Testis (tissue), 3 donors: ENCODE measurements around the gene KLHL1. TPM values are rescaled to one million over a fixed set of nuclear protein-coding genes. Genes with fewer than 3 reads are reported as not detected.

Source experiments
- DNase-seq: peaks from one replicate; pipeline ENCODE4 v3.0.0-alpha.2; 2019
- H3K27ac ChIP-seq, 2 donors: fragments of 200-600 bp; sonication (generic); one replicate each; pipeline ENCODE4 v1.5.1; 2019
- H3K27me3 ChIP-seq: fragments of 200-600 bp; sonication (generic); one replicate; pipeline ENCODE4 v1.5.1; 2019
- H3K36me3 ChIP-seq: fragments of 200-600 bp; sonication (generic); one replicate; pipeline ENCODE4 v1.5.1; 2017; ENCODE audit warnings: low read depth; ENCODE audit errors: missing control alignments
- H3K4me1 ChIP-seq: fragments of 200-600 bp; sonication (generic); one replicate; pipeline ENCODE4 v1.5.1; 2019
- H3K4me3 ChIP-seq, 2 donors: fragments of 200-600 bp; sonication (generic); one replicate each; pipeline ENCODE4 v1.5.1; 2017 to 2019
- H3K9me3 ChIP-seq: fragments of 200-600 bp; sonication (generic); one replicate; pipeline ENCODE4 v1.5.1; 2017
- POLR2A ChIP-seq: fragments of 450-650 bp; IDR thresholded peaks from one replicate; pipeline ENCODE4 v1.6.1; 2017; ENCODE audit warnings: antibody characterized with exemption, mild to moderate bottlenecking, moderate library complexity
- WGBS, 2 donors: methylation state at CpG; one replicate each; pipeline ENCODE4 v1.1.5; 2018; 5-methylcytosine and 5-hydroxymethylcytosine counted together
- intact Hi-C: fragments of 100-400 bp; cut with DNase I; formaldehyde crosslinking; loops from one replicate; pipeline ENCODE4 v1.15.1; 2023; ENCODE audit warnings: low total_unique reads
- polyA plus RNA-seq: library from polyadenylated mRNA; stranded (reverse); fragments of 350-450 nt; fragmentation: Illumina TruSeq; extraction: RNeasy Lipid Tissue Mini Kit (QIAGEN cat#74804); gene quantifications from one replicate; pipeline ENCODE4 v1.2.3, GENCODE V29; 2014; ENCODE audit warnings: low read depth, low replicate concordance; ENCODE audit not compliant: insufficient read depth
- total RNA-seq, 2 donors: library from RNA; depleted of rRNA; stranded (reverse); fragments of >200 nt; gene quantifications; one replicate each; pipeline ENCODE4 v1.2.3, GENCODE V29; 2016
- TF ChIP-seq, protein P1 (sequence below), 3 experiments: fragments of 450-650 bp in 2 of 3; fragments of 200-600 bp in 1 of 3; sonication (generic) in 1 of 3; IDR thresholded peaks; one replicate each; pipeline ENCODE4 v1.5.1; 2016 to 2019; ENCODE audit warnings: antibody characterized with exemption in 3 of 3, mild to moderate bottlenecking in 2 of 3, moderate library complexity in 1 of 3

The KLHL1 gene
- total and polyA plus RNA-seq, 3 donors from 2014 or later = 0.16 to 0.87 (median 0.21) TPM

DNA sequence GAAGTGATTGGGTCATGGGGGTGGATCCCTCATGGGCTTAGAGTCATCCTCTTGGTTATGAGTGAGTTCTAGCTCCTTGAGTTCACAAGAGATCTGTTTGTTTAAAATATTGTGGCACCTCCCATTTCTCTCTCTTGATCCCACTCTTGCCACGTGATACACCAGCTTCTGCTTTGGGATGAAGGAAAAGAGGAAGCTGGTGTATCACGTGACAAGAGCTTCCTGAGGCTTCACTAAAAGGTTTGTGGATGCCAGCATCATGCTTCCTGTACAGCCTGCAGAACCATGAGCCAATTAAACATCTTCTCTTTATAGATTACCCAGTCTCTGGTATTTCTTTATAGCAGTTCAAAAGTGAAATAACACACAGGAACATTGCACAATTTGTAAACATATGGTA lies 353.2 kb downstream of the KLHL1 start:
- no peaks in the 10 kb centered on the region for H3K9me3 ChIP-seq
- no peak overlapping the region for H3K4me3 ChIP-seq
- DNase-seq = no peak
- TF ChIP-seq POLR2A = no peak
- TF ChIP-seq, protein P1, sequence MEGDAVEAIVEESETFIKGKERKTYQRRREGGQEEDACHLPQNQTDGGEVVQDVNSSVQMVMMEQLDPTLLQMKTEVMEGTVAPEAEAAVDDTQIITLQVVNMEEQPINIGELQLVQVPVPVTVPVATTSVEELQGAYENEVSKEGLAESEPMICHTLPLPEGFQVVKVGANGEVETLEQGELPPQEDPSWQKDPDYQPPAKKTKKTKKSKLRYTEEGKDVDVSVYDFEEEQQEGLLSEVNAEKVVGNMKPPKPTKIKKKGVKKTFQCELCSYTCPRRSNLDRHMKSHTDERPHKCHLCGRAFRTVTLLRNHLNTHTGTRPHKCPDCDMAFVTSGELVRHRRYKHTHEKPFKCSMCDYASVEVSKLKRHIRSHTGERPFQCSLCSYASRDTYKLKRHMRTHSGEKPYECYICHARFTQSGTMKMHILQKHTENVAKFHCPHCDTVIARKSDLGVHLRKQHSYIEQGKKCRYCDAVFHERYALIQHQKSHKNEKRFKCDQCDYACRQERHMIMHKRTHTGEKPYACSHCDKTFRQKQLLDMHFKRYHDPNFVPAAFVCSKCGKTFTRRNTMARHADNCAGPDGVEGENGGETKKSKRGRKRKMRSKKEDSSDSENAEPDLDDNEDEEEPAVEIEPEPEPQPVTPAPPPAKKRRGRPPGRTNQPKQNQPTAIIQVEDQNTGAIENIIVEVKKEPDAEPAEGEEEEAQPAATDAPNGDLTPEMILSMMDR (IDR thresholded peaks at IDR 0.05) = no peak
- no peaks in the 10 kb centered on the region for H3K36me3 ChIP-seq
- no peaks in the 10 kb centered on the region for H3K4me1 ChIP-seq
- intact Hi-C loops = no loop called here
- no peaks in the 10 kb centered on the region for H3K27me3 ChIP-seq
- no peak overlapping the region for H3K27ac ChIP-seq
- WGBS, 2 donors = 39 to 69% methylated on average over 2 of the region's 2 CpGs

DNA sequence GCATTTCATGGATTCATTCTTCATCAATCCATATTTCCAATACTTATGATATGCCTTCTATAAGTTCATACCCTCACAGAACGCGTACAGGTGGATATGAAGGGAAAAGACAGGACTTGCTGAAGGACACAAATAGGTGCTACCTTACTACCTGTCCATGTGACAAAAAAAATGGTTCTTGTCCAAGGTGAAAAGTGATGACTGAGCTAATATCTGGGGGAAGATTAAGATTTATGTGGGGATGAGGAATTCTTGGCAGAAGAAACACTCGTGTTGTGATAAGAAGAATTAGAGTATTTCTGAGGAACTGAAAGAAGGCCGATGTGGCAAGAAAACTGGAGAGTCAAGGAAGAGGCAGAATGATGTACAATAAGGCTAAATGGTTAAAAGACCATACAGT lies 357.0 kb downstream of the KLHL1 start:
- H3K4me1 ChIP-seq = no peaks in the 10 kb centered on the region
- TF ChIP-seq, protein P1 (IDR thresholded peaks at IDR 0.05) = no peak
- TF ChIP-seq POLR2A = no peak
- no peak overlapping the region for H3K4me3 ChIP-seq
- WGBS, 2 donors = 63 to 70% methylated on average over 4 of the region's 4 CpGs
- intact Hi-C loops = no loop called here
- H3K27ac ChIP-seq = no peak overlapping the region
- no peak for DNase-seq
- H3K9me3 ChIP-seq = no peaks in the 10 kb centered on the region
- no peaks in the 10 kb centered on the region for H3K27me3 ChIP-seq
- no peaks in the 10 kb centered on the region for H3K36me3 ChIP-seq

DNA sequence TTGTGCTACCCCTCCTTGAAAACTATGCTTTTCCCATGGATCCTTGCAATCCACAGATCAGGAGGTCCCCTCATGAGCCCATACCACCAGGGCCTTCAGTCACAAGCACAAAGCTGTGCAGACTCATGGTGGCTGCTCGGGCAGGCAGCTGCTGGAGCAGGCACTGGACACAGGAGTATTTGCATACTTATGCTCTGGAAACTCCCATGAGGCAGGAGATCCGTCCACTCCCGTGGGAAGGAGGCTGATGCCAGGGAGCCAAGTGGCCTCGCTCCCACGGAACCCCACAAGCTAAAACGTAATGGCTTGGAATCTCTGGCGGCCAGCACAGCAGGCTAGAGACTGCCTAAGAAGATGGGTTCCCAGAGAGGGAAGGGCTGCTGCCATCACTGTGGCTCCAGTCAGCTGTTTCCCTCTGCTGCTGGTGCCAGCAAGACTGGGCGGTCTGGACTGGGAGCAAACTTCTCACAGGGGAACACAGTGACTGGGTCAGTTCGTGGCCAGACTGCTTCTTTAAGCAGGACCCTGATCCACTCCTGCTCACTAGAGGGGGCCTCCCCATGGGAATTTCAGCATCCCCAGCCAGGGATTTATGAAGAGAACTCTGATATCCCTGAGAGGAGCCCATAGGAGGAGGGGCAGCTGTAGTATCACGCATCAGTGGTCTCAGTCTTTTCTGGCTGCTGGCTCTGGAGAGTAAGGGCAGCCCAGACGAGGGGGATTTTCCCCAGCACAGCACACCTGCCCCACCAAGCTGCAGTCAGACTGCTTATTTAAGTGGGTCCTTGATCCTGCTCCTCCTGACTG lies 370.9 kb downstream of the KLHL1 start:
- 73 to 81% methylated on average over 10 of the region's 11 CpGs for WGBS, 2 donors
- Histone ChIP-seq H3K4me1 (no peaks in the 10 kb centered on the region), H3K27me3 (no peaks in the 10 kb centered on the region), H3K9me3 (no peaks in the 10 kb centered on the region), H3K36me3 (no peaks in the 10 kb centered on the region), H3K27ac (no peak overlapping the region), H3K4me3 (no peak overlapping the region)
- DNase-seq = no peak
- intact Hi-C loops = no loop called here
- TF ChIP-seq, protein P1 (IDR thresholded peaks at IDR 0.05) = no peak
- no peak for TF ChIP-seq POLR2A

DNA sequence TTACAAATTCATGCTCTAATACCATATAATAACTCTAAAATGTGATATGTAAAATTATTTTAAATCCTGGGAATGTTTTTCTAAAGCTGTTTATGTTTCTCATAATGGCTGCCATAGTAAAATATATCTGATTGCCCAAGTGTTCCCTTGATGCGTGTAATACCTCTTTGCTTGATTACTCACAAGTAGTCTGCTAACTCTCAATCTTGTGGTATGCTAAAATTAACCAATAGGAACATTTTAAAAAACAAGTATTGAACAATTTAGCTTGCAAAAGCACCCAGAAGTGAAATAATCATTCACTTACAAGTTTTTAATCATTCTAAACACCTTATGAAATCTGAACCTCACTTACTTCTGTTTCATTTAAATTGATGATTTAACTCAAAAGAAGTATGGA lies 386.6 kb downstream of the KLHL1 start:
- 92 to 93% methylated on average over 1 of the region's 1 CpG for WGBS, 2 donors
- Histone ChIP-seq H3K4me1 (no peaks in the 10 kb centered on the region), H3K36me3 (no peaks in the 10 kb centered on the region), H3K27me3 (no peaks in the 10 kb centered on the region), H3K4me3 (no peak overlapping the region), H3K27ac (no peak overlapping the region), H3K9me3 (no peaks in the 10 kb centered on the region)
- DNase-seq = no peak
- intact Hi-C loops = no loop called here
- TF ChIP-seq POLR2A = no peak
- TF ChIP-seq, protein P1 (IDR thresholded peaks at IDR 0.05) = no peak
